NCI-H1694 treated with DMSO at 0.1 percent for 48 hours (cell line): ENCODE results near the gene SCNN1A.

Experiments
- DNase-seq: peaks from one replicate; lab custom pipeline; 2025; lab: John Stamatoyannopoulos, UW

The SCNN1A gene

GRCh38 chr12:6375269-6376078 lies at the start of gene SCNN1A:
Gene SCNN1A, minus strand, starts transcription at chr12:6375563. Its CDS starts 780 bp downstream, at chr12:6374783.
- no peak for DNase-seq

- no peak for DNase-seq
These were observed 49.5 kb upstream of the SCNN1A start for GRCh38 chr12:6424866-6425265.

DNA sequence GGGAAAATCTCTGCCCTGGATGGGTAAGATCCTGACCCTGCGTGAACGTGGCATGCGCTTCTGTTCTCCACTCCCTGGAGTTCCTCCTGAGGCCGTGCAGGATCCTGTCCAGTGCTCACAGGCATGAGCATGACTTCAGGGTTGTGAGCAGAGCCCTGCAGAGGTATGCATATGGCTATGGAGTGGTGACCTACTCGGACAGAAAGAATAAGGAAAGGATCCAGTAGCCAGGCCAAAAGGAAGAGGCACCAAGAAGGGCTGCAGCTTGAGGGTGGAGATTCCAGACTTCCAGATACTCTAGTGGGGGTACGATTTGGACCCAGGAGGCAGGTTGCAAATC lies 48.6 kb upstream of the SCNN1A start:
- no peak for DNase-seq

DNA sequence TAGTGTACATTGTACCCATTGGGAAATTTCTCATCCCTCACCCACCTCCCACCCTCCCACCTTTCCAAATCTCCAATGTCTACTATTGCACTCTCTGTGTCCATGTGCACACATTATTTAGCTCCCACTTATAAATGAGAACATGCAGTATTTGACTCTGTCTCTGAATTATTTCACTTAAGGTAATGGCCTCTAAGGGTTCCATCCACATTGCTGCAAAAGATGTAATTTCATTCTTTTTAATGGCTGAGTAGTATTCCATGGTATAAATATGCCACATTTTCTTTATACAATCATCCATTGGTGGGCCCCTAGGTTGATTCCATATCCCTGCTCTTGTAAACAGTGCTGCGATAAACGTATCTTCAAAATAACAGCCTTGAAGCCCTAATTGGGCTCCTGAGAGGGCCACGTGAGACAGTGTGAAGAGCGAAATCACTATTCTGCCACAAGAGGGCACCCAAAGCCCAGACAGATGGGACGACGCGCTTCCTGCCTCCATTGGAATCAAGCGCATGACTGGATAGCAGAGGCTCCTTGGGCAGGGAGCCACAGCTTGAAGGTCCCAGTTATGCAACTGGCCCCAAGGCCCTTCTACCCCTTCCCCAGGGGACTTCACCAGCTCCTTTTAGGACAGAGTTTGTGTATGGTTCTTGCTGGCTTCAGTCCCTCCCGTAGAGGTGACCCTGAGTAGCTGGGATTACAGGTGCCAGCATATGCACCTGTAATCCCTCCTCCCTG lies 48.1 kb upstream of the SCNN1A start:
- peak; percentile 95 for DNase-seq

DNA sequence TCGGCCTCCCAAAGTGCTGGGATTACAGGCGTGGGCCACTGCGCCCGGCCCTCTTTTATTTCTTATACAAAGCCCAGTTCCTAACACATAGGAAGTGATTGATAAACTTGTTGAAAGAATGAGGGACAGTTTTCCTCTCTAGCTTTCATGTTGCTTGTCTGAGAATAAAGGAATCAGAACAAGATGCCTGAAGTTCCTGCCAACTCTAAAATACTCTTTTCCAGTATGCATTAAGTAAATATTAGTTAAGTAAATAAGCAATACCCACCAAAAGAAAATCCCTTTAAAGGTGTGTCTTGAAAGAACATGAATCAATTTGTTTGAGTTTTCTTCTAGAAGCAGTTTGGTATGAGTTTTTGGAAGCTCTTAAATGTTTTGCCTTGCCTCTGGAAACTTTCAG lies 45.0 kb upstream of the SCNN1A start:
- DNase-seq, result no peak

GRCh38 chr12:6418796-6419195 lies 43.4 kb upstream of the SCNN1A start:
- DNase-seq, result no peak

DNA sequence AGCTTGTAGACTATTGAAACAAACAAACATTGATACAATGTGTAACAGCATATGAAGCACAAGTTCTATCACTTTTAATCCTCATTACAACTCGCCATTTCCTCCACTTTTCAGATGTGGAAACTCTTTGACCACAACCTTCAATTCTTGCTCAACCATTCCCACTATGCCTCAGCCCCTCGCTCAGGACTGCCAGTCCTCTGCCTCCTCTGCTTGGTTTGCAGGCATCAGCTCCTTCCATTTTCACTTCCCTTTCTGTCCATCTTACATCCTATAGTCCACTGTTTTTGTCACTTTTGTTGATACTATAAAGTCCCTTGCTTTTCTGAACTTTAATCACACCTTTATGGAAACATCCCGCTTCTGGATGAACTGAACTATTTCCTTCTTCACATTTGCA lies 41.2 kb upstream of the SCNN1A start:
- DNase-seq, result no peak

GRCh38 chr12:6407236-6407954 lies 32.0 kb upstream of the SCNN1A start:
- no peak for DNase-seq

GRCh38 chr12:6405963-6406362 lies 30.6 kb upstream of the SCNN1A start:
- DNase-seq, result no peak

DNA sequence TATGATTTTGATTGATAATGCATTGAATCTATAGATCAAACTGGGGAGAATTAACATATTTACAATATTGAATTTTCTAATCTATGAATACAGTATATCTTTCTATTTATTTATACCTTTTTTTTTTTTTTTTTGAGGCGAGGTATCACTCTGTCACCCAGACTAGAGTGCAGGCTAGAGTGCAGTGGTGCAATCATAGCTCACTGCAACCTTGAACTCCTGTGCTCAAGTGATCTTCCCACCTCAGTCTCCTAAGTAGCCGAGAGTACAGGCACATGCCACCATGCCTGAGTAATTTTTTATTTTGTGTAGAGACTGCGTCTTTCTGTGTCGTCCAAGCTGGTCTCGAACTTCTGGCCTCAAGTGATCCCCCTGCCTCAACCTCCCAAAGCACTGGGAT lies 29.0 kb upstream of the SCNN1A start:
- no peak for DNase-seq

- DNase-seq, result no peak
These were observed 24.7 kb upstream of the SCNN1A start for GRCh38 chr12:6399884-6400644.

- DNase-seq, result no peak
These were observed 20.7 kb upstream of the SCNN1A start for GRCh38 chr12:6396031-6396430.

GRCh38 chr12:6394398-6394797 lies 19.0 kb upstream of the SCNN1A start:
- no peak for DNase-seq

- no peak for DNase-seq
These were observed 17.7 kb upstream of the SCNN1A start for GRCh38 chr12:6393109-6393508.

DNA sequence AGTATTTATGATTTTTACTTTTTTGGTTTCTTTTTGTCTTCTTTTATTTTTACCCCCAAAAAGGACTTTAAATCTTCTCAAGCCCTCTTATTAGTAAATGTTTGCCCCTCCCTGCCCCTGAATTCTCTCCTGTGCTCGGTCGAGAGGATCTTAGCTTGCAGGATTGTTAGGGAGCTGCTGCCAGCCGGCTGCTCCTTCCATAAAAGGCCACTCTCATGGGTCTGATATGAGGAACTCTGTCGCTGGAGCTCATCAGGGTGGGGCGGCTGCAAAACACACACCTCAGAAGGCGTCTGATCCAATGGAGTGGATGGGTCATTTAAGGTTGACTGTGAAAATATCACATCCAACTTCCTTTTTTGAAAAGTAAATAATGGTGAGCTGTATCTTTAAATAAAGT lies 17.1 kb upstream of the SCNN1A start:
- DNase-seq, result no peak

DNA sequence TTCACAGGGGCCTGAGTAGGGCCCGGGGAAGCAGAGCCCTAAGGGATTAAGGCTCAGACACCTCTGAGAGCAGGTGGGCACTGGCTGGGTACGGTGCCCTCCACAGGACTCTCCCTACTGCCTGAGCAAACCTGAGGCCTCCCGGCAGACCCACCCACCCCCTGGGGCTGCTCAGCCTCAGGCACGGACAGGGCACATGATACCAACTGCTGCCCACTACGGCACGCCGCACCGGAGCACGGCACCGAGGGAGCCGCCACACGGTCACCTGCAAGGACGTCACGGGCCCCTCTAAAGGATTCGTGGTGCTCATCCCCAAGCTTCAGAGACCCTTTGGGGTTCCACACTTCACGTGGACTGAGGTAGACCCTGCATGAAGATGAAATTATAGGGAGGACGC lies 15.7 kb upstream of the SCNN1A start:
- no peak for DNase-seq

DNA sequence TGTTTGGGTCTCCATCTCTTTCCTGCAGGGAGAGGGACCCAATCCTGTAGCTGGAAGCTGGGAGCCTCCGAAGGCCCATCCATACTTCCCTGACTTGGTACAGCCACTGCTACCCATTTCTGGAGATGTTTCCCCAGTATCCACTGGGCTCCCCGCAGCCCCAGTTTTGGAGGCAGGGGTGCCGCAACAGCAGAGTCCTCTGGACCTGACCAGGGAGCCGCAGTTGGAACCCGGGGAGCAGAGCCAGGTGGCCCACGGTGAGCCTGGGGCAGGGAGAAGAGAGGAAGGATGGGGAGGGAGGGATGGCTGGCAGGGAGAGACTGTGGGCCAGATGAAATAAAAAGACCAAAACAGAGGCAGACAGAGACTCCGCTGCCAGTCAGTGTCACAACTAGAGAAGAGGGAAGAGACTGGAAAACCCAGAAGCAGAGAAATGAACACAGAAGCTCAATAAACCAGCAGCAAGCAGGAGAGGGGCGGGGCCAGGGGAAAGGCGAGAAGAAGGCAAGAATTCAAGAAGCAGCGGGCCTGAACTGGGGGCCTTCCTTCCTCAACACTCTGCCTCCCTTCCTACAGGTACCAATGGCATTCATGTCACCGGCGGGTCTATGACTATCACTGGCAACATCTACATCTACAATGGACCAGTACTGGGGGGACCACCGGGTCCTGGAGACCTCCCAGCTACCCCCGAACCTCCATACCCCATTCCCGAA lies 14.9 kb upstream of the SCNN1A start:
- DNase-seq, result no peak

- no peak for DNase-seq
These were observed 12.2 kb upstream of the SCNN1A start for GRCh38 chr12:6387541-6387940.

GRCh38 chr12:6386491-6386890 lies 11.1 kb upstream of the SCNN1A start:
- no peak for DNase-seq

GRCh38 chr12:6386038-6386437 lies 10.7 kb upstream of the SCNN1A start:
- DNase-seq, result no peak
